ENCODE results near the gene C15orf61. TPM values are rescaled to one million over a fixed set of nuclear protein-coding genes. Genes with fewer than 3 reads are reported as not detected.

Gene C15orf61
- total RNA-seq, 2 donors from 2014 or later: 13.6 to 15.0 TPM

- DNase-seq (ENCODE audit: low spot score): no peak
- Histone ChIP-seq H3K36me3 (peaks cover 0 to 2% of the 10 kb centered on the region in 2 donors), H3K4me3 (no peak overlapping the region), H3K27ac (no peak overlapping the region), H3K4me1 (replicated peaks) (no peaks in the 10 kb centered on the region), H3K9me3 (no peaks in the 10 kb centered on the region), H3K27me3 (replicated peaks; ENCODE audit: insufficient read depth) (no peaks in the 10 kb centered on the region)
- intact Hi-C loops (cut with DNase I): no loop called here
- TF ChIP-seq POLR2AphosphoS5 (IDR thresholded peaks at IDR 0.05) (no peak), CTCF (IDR thresholded peaks at IDR 0.05) (no peak), POLR2A (IDR thresholded peaks at IDR 0.05) (no peak)
- WGBS: 79% methylated on average over 9 of the region's 9 CpGs
Observed at GRCh38 chr15:67512933-67513714, 7.8 kb upstream of the C15orf61 start.

- H3K36me3 ChIP-seq: peaks cover 0 to 2% of the 10 kb centered on the region in 2 donors
- intact Hi-C loops (cut with DNase I): no loop called here
- no peaks in the 10 kb centered on the region for H3K9me3 ChIP-seq
- DNase-seq (ENCODE audit: low spot score): no peak
- H3K27ac ChIP-seq: no peak overlapping the region
- no peaks in the 10 kb centered on the region for H3K27me3 ChIP-seq (replicated peaks; ENCODE audit: insufficient read depth)
- no peak for TF ChIP-seq POLR2A (IDR thresholded peaks at IDR 0.05)
- TF ChIP-seq POLR2AphosphoS5 (IDR thresholded peaks at IDR 0.05): no peak
- TF ChIP-seq CTCF (IDR thresholded peaks at IDR 0.05): no peak
- no peak overlapping the region for H3K4me3 ChIP-seq
- 98% methylated on average over 3 of the region's 3 CpGs for WGBS
- no peaks in the 10 kb centered on the region for H3K4me1 ChIP-seq (replicated peaks)
Observed at GRCh38 chr15:67515090-67515489, 5.8 kb upstream of the C15orf61 start.

GRCh38 chr15:67515557-67515956, 5.4 kb upstream of the C15orf61 start:
- DNase-seq (ENCODE audit: low spot score): no peak
- Histone ChIP-seq H3K36me3 (peaks cover 0 to 2% of the 10 kb centered on the region in 2 donors), H3K4me3 (no peak overlapping the region), H3K9me3 (no peaks in the 10 kb centered on the region), H3K4me1 (replicated peaks) (no peaks in the 10 kb centered on the region), H3K27me3 (replicated peaks; ENCODE audit: insufficient read depth) (no peaks in the 10 kb centered on the region), H3K27ac (no peak overlapping the region)
- WGBS: 92% methylated on average over 2 of the region's 2 CpGs
- intact Hi-C loops (cut with DNase I): no loop called here
- TF ChIP-seq CTCF (IDR thresholded peaks at IDR 0.05) (no peak), POLR2A (IDR thresholded peaks at IDR 0.05) (no peak), POLR2AphosphoS5 (IDR thresholded peaks at IDR 0.05) (no peak)

- Histone ChIP-seq H3K36me3 (no peaks in the 10 kb centered on the region), H3K27me3 (replicated peaks; ENCODE audit: insufficient read depth) (no peaks in the 10 kb centered on the region), H3K4me3 (peak overlapping the region; percentile 64 to 85), H3K9me3 (no peaks in the 10 kb centered on the region), H3K4me1 (replicated peaks) (peaks cover 4% of the 10 kb centered on the region), H3K27ac (peak overlapping the region; percentile 95)
- 16% methylated on average over 24 of the region's 24 CpGs for WGBS
- TF ChIP-seq POLR2AphosphoS5 (IDR thresholded peaks at IDR 0.05) (peak; percentile 59), POLR2A (IDR thresholded peaks at IDR 0.05) (no peak), CTCF (IDR thresholded peaks at IDR 0.05) (no peak)
- intact Hi-C loops (cut with DNase I): loop anchor here (5.0 kb wide), 1 partner anchor 317 kb away; no protein-coding TSS in a partner anchor
- no peak for DNase-seq (ENCODE audit: low spot score)
Observed at GRCh38 chr15:67520321-67521028, 456 bp upstream of the C15orf61 start.
